GM23248 (cell line): Measurements from ENCODE around the gene SNX32.

Experiments used
- EZH2 ChIP-seq: fragments of 200-600 bp; sonication (generic); IDR thresholded peaks from 2 replicates; pipeline ENCODE4 v1.6.1; 2018; ENCODE audit warnings: antibody characterized with exemption, mild to moderate bottlenecking; ENCODE audit not compliant: insufficient read depth, poor library complexity, severe bottlenecking
- EZH2phosphoT487 ChIP-seq: fragments of 200-600 bp; sonication (generic); IDR thresholded peaks from 2 replicates; pipeline ENCODE4 v1.6.1; 2018; ENCODE audit warnings: antibody characterized with exemption, moderate library complexity, mild to moderate bottlenecking, low read depth; ENCODE audit not compliant: insufficient read depth

GRCh38 chr11:65797711-65798110 is 36.1 kb upstream of the SNX32 start:
- TF ChIP-seq EZH2 (no peak), EZH2phosphoT487 (no peak)
